ENCODE results near the gene ZNF619.

The ZNF619 gene

GRCh38 chr3:40518067-40518466, 41.1 kb downstream of the ZNF619 start:
- DNase-seq (ENCODE audit: low read depth): no peak
- no peak overlapping the region for H3K4me3 ChIP-seq (ENCODE audit: low read depth, low read length)
- TF ChIP-seq MYC (IDR thresholded peaks at IDR 0.05; ENCODE audit: low read depth, low read length): no peak
- TF ChIP-seq MAX (IDR thresholded peaks at IDR 0.05; ENCODE audit: low read depth, low read length): no peak
- no peak for TF ChIP-seq CTCF (IDR thresholded peaks at IDR 0.05; ENCODE audit: low read depth, low read length)
- TF ChIP-seq POLR2A (IDR thresholded peaks at IDR 0.05; ENCODE audit: extremely low read depth, insufficient read length): no peak

- DNase-seq (ENCODE audit: low read depth): no peak
- H3K4me3 ChIP-seq (ENCODE audit: low read depth, low read length): no peak overlapping the region
- TF ChIP-seq CTCF (IDR thresholded peaks at IDR 0.05; ENCODE audit: low read depth, low read length) (no peak), POLR2A (IDR thresholded peaks at IDR 0.05; ENCODE audit: extremely low read depth, insufficient read length) (no peak), MAX (IDR thresholded peaks at IDR 0.05; ENCODE audit: low read depth, low read length) (no peak), MYC (IDR thresholded peaks at IDR 0.05; ENCODE audit: low read depth, low read length) (no peak)
Measured at GRCh38 chr3:40518848-40519247, 41.9 kb downstream of the ZNF619 start.

- no peak for TF ChIP-seq MAX (IDR thresholded peaks at IDR 0.05; ENCODE audit: low read depth, low read length)
- TF ChIP-seq POLR2A (IDR thresholded peaks at IDR 0.05; ENCODE audit: extremely low read depth, insufficient read length): no peak
- no peak for TF ChIP-seq MYC (IDR thresholded peaks at IDR 0.05; ENCODE audit: low read depth, low read length)
- no peak for TF ChIP-seq CTCF (IDR thresholded peaks at IDR 0.05; ENCODE audit: low read depth, low read length)
- H3K4me3 ChIP-seq (ENCODE audit: low read depth, low read length): no peak overlapping the region
- no peak for DNase-seq (ENCODE audit: low read depth)
Measured at GRCh38 chr3:40521254-40521653, 44.3 kb downstream of the ZNF619 start.

- no peak for TF ChIP-seq MAX (IDR thresholded peaks at IDR 0.05; ENCODE audit: low read depth, low read length)
- TF ChIP-seq MYC (IDR thresholded peaks at IDR 0.05; ENCODE audit: low read depth, low read length): no peak
- TF ChIP-seq CTCF (IDR thresholded peaks at IDR 0.05; ENCODE audit: low read depth, low read length): no peak
- no peak for TF ChIP-seq POLR2A (IDR thresholded peaks at IDR 0.05; ENCODE audit: extremely low read depth, insufficient read length)
- DNase-seq (ENCODE audit: low read depth): peak; percentile 11
- H3K4me3 ChIP-seq (ENCODE audit: low read depth, low read length): no peak overlapping the region
Measured at GRCh38 chr3:40523781-40524180, 46.9 kb downstream of the ZNF619 start.

GRCh38 chr3:40524222-40524567, 47.3 kb downstream of the ZNF619 start:
- TF ChIP-seq MAX (IDR thresholded peaks at IDR 0.05; ENCODE audit: low read depth, low read length) (no peak), MYC (IDR thresholded peaks at IDR 0.05; ENCODE audit: low read depth, low read length) (no peak), POLR2A (IDR thresholded peaks at IDR 0.05; ENCODE audit: extremely low read depth, insufficient read length) (no peak), CTCF (IDR thresholded peaks at IDR 0.05; ENCODE audit: low read depth, low read length) (no peak)
- peak overlapping the region; percentile 55 for H3K4me3 ChIP-seq (ENCODE audit: low read depth, low read length)
- DNase-seq (ENCODE audit: low read depth): no peak
